IMR-90 (cell line): ENCODE data around the gene SAMD7. TPM values are rescaled to one million over a fixed set of nuclear protein-coding genes. Genes with fewer than 3 reads are reported as not detected.

Experiments
- ATAC-seq: fragments of 200-7000 bp; cut with Tn5 transposase; 2 replicates; pipeline ENCODE4 v1.9.1; 2020; ENCODE audit warnings: low read depth, mild to moderate bottlenecking, moderate library complexity
- BruUV-seq: library from RNA; stranded (reverse); fragments of 400-500 nt; replicated peaks from 2 replicates; lab custom pipeline; 2021; lab: Mats Ljungman, UMichigan
- CTCF ChIA-PET: fragments of 300-600 bp; formaldehyde crosslinking; extraction: SDS; loops from one replicate; lab custom pipeline; 2021; ENCODE audit warnings: antibody characterized with exemption; lab: Yijun Ruan, JAX
- POLR2A ChIA-PET: fragments of 300-600 bp; sonication (Branson Sonifier 250); formaldehyde crosslinking; loops from one replicate; lab custom pipeline; 2022; ENCODE audit warnings: antibody characterized with exemption; ENCODE audit not compliant: unreplicated experiment; lab: Charles Lee
- DNase-seq: peaks from one replicate; pipeline ENCODE4 v3.0.0; 2013
- H2AFZ ChIP-seq: replicated peaks from 2 replicates; pipeline ENCODE3; 2013; ENCODE audit warnings: low read length, mild to moderate bottlenecking; ENCODE audit not compliant: poor library complexity
- H2AK5ac ChIP-seq: 2 replicates; pipeline ENCODE4 v1.6.1; 2013; ENCODE audit warnings: low read depth, low read length, inconsistent platforms
- H2AK9ac ChIP-seq: replicated peaks from 2 replicates; pipeline ENCODE3; 2013; ENCODE audit warnings: mild to moderate bottlenecking, low read depth, low read length, moderate library complexity; ENCODE audit not compliant: poor library complexity
- H2BK120ac ChIP-seq: 2 replicates; pipeline ENCODE4 v1.6.1; 2013; ENCODE audit warnings: low read depth, low read length, inconsistent platforms
- H2BK15ac ChIP-seq: 3 replicates; pipeline ENCODE4 v1.6.1; 2013; ENCODE audit warnings: low read depth, low read length, inconsistent platforms
- H2BK20ac ChIP-seq: 2 replicates; pipeline ENCODE4 v1.6.1; 2013; ENCODE audit warnings: low read depth, mild to moderate bottlenecking, inconsistent platforms, low read length, moderate library complexity
- H2BK5ac ChIP-seq: 2 replicates; pipeline ENCODE4 v1.6.1; 2013; ENCODE audit warnings: mild to moderate bottlenecking, low read depth, low read length, inconsistent platforms; ENCODE audit not compliant: poor library complexity, severe bottlenecking
- H3K14ac ChIP-seq: replicated peaks from 2 replicates; pipeline ENCODE4 v1.6.1; 2013; ENCODE audit warnings: low read depth, low read length, inconsistent platforms
- H3K18ac ChIP-seq: 2 replicates; pipeline ENCODE4 v1.6.1; 2013; ENCODE audit warnings: low read depth, low read length, control low read depth
- H3K23ac ChIP-seq: 2 replicates; pipeline ENCODE4 v1.6.1; 2013; ENCODE audit warnings: low read depth, low read length, inconsistent platforms
- H3K27ac ChIP-seq: 2 replicates; pipeline ENCODE4 v1.5.1; 2013; ENCODE audit warnings: mild to moderate bottlenecking, control low read depth, low read length; ENCODE audit not compliant: insufficient read depth
- H3K27me3 ChIP-seq: 2 replicates; pipeline ENCODE4 v1.6.1; 2013; ENCODE audit warnings: low read length; ENCODE audit not compliant: control insufficient read depth, insufficient read depth
- H3K36me3 ChIP-seq: 2 replicates; pipeline ENCODE4 v1.6.1; 2013; ENCODE audit warnings: low read length, mixed read lengths; ENCODE audit not compliant: control insufficient read depth, insufficient read depth
- H3K4ac ChIP-seq: 2 replicates; pipeline ENCODE4 v1.6.1; 2013; ENCODE audit warnings: low read depth, low read length, inconsistent platforms
- H3K4me1 ChIP-seq: 2 replicates; pipeline ENCODE4 v1.6.1; 2013; ENCODE audit warnings: low read length, mixed read lengths; ENCODE audit not compliant: control insufficient read depth, insufficient read depth
- H3K4me2 ChIP-seq: 2 replicates; pipeline ENCODE4 v1.6.1; 2013; ENCODE audit warnings: low read depth, mild to moderate bottlenecking, control low read depth, low read length, moderate library complexity
- H3K4me3 ChIP-seq: 2 replicates; pipeline ENCODE4 v1.5.1; 2013; ENCODE audit warnings: low read depth, mild to moderate bottlenecking, control low read depth, low read length, moderate library complexity; ENCODE audit not compliant: insufficient read depth
- H3K56ac ChIP-seq: 2 replicates; pipeline ENCODE4 v1.6.1; 2013; ENCODE audit warnings: low read length, inconsistent platforms; ENCODE audit not compliant: insufficient read depth; ENCODE audit errors: extremely low read depth
- H3K79me1 ChIP-seq, 2 experiments: 2 replicates each; pipeline ENCODE4 v1.6.1; 2013; ENCODE audit warnings: low read length in 2 of 2, inconsistent platforms in 1 of 2, low read depth in 1 of 2
- H3K9ac ChIP-seq: 2 replicates; pipeline ENCODE4 v1.6.1; 2013; ENCODE audit warnings: low read depth, low read length, control low read depth
- H3K9me1 ChIP-seq: 2 replicates; pipeline ENCODE4 v1.6.1; 2013; ENCODE audit warnings: low read length, inconsistent platforms; ENCODE audit not compliant: insufficient read depth
- H3K9me3 ChIP-seq: 2 replicates; pipeline ENCODE4 v1.6.1; 2013; ENCODE audit warnings: low read length; ENCODE audit not compliant: control insufficient read depth, insufficient read depth
- H4K20me1 ChIP-seq: 2 replicates; pipeline ENCODE4 v1.6.1; 2013; ENCODE audit warnings: low read length, inconsistent platforms; ENCODE audit not compliant: insufficient read depth
- H4K5ac ChIP-seq: 2 replicates; pipeline ENCODE4 v1.6.1; 2013; ENCODE audit warnings: mild to moderate bottlenecking, low read depth, low read length, control low read depth
- H4K8ac ChIP-seq, 2 experiments: 2 replicates each; pipeline ENCODE4 v1.6.1; 2013; ENCODE audit warnings: low read depth in 2 of 2, low read length in 2 of 2, control low read depth in 1 of 2, inconsistent platforms in 1 of 2
- H4K91ac ChIP-seq: 2 replicates; pipeline ENCODE4 v1.6.1; 2013; ENCODE audit warnings: low read depth, low read length, inconsistent platforms; ENCODE audit not compliant: insufficient read depth
- BHLHE40 ChIP-seq: fragments of 150-350 bp; IDR thresholded peaks from 2 replicates; pipeline ENCODE4 v1.6.1; 2016; ENCODE audit warnings: mild to moderate bottlenecking, low read depth, low read length
- CEBPB ChIP-seq: IDR thresholded peaks from 2 replicates; pipeline ENCODE4 v1.6.1; 2012; ENCODE audit warnings: low read depth, low read length, improper control_type of control experiment
- NFE2L2 ChIP-seq: fragments of 150-350 bp; IDR thresholded peaks from 2 replicates; pipeline ENCODE4 v1.6.1; 2016; ENCODE audit warnings: low read depth, mild to moderate bottlenecking, low read length
- POLR2A ChIP-seq: IDR thresholded peaks from 2 replicates; pipeline ENCODE4 v1.6.1; 2012; ENCODE audit warnings: mild to moderate bottlenecking, low read depth, low read length
- RCOR1 ChIP-seq: IDR thresholded peaks from 2 replicates; pipeline ENCODE4 v1.6.1; 2012; ENCODE audit warnings: mild to moderate bottlenecking, low read length, improper control_type of control experiment; ENCODE audit not compliant: insufficient replicate concordance
- RFX5 ChIP-seq: IDR thresholded peaks from 2 replicates; pipeline ENCODE4 v1.8.0; 2012; ENCODE audit warnings: low read depth, mild to moderate bottlenecking, low read length, moderate library complexity
- WGBS, 2 experiments: methylation state at CpG; one replicate each; pipeline versions ENCODE4 v1.1.5 to v1.1.7; 2013; ENCODE audit warnings: missing lambda C conversion rate in 2 of 2; ENCODE audit not compliant: insufficient read length in 1 of 2; ENCODE audit errors: extremely low coverage in 2 of 2; 5-methylcytosine and 5-hydroxymethylcytosine counted together
- dilution Hi-C: fragments of 300-500 bp; cut with HindIII; formaldehyde crosslinking; loops from one replicate; pipeline ENCODE4 v1.14.3; 2018; ENCODE audit warnings: low sequenced_read_pairs; ENCODE audit not compliant: unreplicated experiment
- in situ Hi-C: fragments of 300-500 bp; cut with MboI; formaldehyde crosslinking; loops from 3 replicates; pipeline ENCODE4 v1.14.3; 2019; ENCODE audit warnings: low sequenced_read_pairs, inconsistent platforms, mixed read lengths
- intact Hi-C: fragments of 100-400 bp; cut with micrococcal nuclease; formaldehyde crosslinking; loops from 2 replicates; pipeline ENCODE4 v1.10.0; 2022
- polyA plus RNA-seq, 3 experiments: library from polyadenylated mRNA; depleted of rRNA; stranded (reverse); fragments of >200 nt; gene quantifications; 2 replicates each; pipeline ENCODE4 v1.2.3, GENCODE V29; 2012; ENCODE audit warnings: low replicate concordance in 1 of 3
- total RNA-seq: library from RNA; depleted of rRNA; stranded (reverse); fragments of >200 nt; gene quantifications from 2 replicates; pipeline ENCODE4 v1.2.3, GENCODE V29; 2012
- TF ChIP-seq, protein P1 (sequence below): conservative IDR thresholded peaks from 2 replicates; pipeline ENCODE4 v1.5.1; 2012; ENCODE audit warnings: mild to moderate bottlenecking, low read depth, low read length, improper control_type of control experiment
- TF ChIP-seq, protein P2 (sequence below): fragments of 150-350 bp; IDR thresholded peaks from 2 replicates; pipeline ENCODE4 v1.6.1; 2017; ENCODE audit warnings: mild to moderate bottlenecking, antibody characterized with exemption, low read length, low read depth

The SAMD7 gene
- total and polyA plus RNA-seq, 2 of the 4 experiments (the other 2 are of a cell fraction) = not detected

DNA sequence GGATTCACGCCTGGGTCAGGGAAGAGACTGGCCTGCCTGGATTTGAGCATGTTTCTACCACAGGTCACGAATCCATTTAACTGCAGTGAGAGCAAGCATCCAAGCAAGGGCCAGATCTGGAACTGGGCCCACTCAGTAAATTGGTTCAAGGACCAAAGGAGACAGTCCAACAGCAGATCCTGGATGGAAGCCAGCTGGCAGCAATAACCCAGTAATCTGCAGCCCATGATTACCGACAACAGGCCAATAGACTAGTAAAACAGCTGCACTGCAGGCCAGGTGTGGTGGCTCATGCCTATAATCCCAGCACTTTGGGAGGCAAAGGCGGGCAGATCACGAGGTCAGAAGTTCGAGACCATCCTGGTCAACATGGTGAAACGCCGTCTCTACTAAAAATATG, 11.8 kb downstream of the SAMD7 start:
- peaks cover 15% of the 10 kb centered on the region for H3K27me3 ChIP-seq
- intact Hi-C loops (no loop called here), in situ Hi-C loops (no loop called here), dilution Hi-C loops (no loop called here)
- no peak overlapping the region for H3K18ac ChIP-seq
- H2BK120ac ChIP-seq = no peak overlapping the region
- no peaks in the 10 kb centered on the region for H3K36me3 ChIP-seq
- H4K20me1 ChIP-seq = no peaks in the 10 kb centered on the region
- ChIA-PET CTCF (no interaction called here), POLR2A (no interaction called here)
- H4K8ac ChIP-seq = no peak overlapping the region
- no peak for DNase-seq
- H3K14ac ChIP-seq = no peak overlapping the region
- 55% methylated on average over 3 of the region's 8 CpGs; no CpG with 5 or more reads in 1 of the 2 experiments for WGBS, 2 experiments
- H3K23ac ChIP-seq = no peak overlapping the region
- no peak overlapping the region for H2BK15ac ChIP-seq
- TF ChIP-seq, protein P1, sequence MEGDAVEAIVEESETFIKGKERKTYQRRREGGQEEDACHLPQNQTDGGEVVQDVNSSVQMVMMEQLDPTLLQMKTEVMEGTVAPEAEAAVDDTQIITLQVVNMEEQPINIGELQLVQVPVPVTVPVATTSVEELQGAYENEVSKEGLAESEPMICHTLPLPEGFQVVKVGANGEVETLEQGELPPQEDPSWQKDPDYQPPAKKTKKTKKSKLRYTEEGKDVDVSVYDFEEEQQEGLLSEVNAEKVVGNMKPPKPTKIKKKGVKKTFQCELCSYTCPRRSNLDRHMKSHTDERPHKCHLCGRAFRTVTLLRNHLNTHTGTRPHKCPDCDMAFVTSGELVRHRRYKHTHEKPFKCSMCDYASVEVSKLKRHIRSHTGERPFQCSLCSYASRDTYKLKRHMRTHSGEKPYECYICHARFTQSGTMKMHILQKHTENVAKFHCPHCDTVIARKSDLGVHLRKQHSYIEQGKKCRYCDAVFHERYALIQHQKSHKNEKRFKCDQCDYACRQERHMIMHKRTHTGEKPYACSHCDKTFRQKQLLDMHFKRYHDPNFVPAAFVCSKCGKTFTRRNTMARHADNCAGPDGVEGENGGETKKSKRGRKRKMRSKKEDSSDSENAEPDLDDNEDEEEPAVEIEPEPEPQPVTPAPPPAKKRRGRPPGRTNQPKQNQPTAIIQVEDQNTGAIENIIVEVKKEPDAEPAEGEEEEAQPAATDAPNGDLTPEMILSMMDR = no peak
- TF ChIP-seq POLR2A (no peak), RCOR1 (no peak), CEBPB (no peak), BHLHE40 (no peak), NFE2L2 (no peak), RFX5 (no peak)
- TF ChIP-seq, protein P2, sequence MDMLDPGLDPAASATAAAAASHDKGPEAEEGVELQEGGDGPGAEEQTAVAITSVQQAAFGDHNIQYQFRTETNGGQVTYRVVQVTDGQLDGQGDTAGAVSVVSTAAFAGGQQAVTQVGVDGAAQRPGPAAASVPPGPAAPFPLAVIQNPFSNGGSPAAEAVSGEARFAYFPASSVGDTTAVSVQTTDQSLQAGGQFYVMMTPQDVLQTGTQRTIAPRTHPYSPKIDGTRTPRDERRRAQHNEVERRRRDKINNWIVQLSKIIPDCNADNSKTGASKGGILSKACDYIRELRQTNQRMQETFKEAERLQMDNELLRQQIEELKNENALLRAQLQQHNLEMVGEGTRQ = no peak
- H2AK5ac ChIP-seq = no peak overlapping the region
- no peaks in the 10 kb centered on the region for H3K4me1 ChIP-seq
- no peaks in the 10 kb centered on the region for H3K79me1 ChIP-seq
- no peak overlapping the region for H3K4me3 ChIP-seq
- no peaks in the 10 kb centered on the region for H3K9me1 ChIP-seq
- no peak overlapping the region for H3K4ac ChIP-seq
- no peak for ATAC-seq
- no peak overlapping the region for H3K4me2 ChIP-seq
- no peak overlapping the region for H2BK5ac ChIP-seq
- no peak overlapping the region for H3K56ac ChIP-seq
- no peak overlapping the region for H2BK20ac ChIP-seq
- no peak overlapping the region for H4K5ac ChIP-seq
- H3K27ac ChIP-seq = no peak overlapping the region
- H2AFZ ChIP-seq = peak overlapping the region; percentile 32
- no peak overlapping the region for H3K9ac ChIP-seq
- no peak overlapping the region for H4K91ac ChIP-seq
- no peak overlapping the region for H2AK9ac ChIP-seq
- BruUV-seq = no TSS peak
- H3K9me3 ChIP-seq = no peaks in the 10 kb centered on the region
